GM18526 (cell line): ENCODE measurements around the gene PPP1R11.

Source experiments
- POLR2A ChIP-seq: IDR thresholded peaks from 3 replicates; pipeline ENCODE4 v1.6.1; 2011; ENCODE audit not compliant: insufficient read length; ENCODE audit errors: extremely low read depth

The PPP1R11 gene

GRCh38 chr6:30055513-30055912, 11.5 kb upstream of the PPP1R11 start:
- TF ChIP-seq POLR2A: no peak

DNA sequence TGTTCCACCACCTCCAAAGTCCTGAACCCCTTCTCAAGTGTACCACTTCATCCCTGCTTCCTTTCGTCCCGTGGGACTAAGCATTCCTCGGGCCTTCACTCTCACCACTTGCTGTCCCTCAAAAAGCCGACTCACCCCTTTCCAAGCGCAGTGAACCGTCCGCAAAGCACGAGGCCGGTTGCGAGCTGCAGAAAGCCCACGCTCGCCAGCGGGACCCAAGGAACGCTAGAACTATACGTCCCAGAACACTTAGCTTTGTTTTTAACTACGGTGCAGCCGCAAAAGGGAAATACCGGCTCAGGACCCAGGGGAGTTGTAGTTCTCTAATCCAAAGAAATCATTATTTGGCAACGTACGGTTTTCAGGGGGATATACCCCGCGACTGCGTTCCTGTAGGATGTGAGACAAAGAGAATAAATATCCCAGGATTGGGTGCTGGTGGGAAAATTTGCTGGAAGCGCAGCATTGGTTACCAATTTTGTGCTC, 6.3 kb upstream of the PPP1R11 start:
- no peak for TF ChIP-seq POLR2A

DNA sequence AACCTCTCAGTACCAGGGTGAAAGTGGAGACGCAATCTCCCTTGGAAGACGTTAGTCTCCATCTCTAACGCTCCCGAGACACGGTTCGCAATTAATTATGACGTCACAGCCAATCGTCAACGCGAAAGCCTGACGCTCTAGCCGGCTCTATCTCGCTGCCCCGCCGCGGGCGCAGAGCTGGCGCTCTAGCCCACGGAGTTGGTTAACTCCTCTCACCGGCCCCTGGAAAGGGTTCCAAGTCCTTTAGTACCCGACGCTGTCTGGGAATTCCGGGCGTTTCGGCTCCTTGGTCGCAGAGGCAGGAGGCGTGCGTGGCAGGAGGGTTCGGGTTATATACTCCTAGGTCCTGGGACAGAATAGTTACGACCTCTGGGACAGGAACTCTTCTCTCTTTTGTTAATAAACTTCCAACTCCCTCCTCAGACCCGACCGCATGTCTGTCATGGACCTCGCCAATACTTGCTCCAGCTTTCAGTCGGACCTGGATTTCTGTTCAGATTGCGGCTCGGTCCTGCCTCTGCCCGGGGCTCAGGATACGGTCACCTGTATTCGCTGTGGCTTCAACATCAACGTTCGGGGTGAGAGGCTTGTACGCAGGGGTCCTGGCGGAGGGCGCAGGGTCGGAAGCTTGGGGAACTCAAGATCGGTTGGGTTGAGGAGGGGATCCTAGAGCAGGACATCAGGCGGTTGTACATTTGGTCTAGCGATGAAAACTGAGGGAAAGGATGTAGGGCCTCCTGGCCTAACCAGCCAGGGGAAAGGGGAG, 5.7 kb upstream of the PPP1R11 start, which contains the start of gene POLR1H:
TSS of gene POLR1H (plus strand) at position 174 of the 766 bp plus-strand sequence. CDS start at position 434, 260 bp downstream.
- TF ChIP-seq POLR2A: peak; percentile 76

DNA sequence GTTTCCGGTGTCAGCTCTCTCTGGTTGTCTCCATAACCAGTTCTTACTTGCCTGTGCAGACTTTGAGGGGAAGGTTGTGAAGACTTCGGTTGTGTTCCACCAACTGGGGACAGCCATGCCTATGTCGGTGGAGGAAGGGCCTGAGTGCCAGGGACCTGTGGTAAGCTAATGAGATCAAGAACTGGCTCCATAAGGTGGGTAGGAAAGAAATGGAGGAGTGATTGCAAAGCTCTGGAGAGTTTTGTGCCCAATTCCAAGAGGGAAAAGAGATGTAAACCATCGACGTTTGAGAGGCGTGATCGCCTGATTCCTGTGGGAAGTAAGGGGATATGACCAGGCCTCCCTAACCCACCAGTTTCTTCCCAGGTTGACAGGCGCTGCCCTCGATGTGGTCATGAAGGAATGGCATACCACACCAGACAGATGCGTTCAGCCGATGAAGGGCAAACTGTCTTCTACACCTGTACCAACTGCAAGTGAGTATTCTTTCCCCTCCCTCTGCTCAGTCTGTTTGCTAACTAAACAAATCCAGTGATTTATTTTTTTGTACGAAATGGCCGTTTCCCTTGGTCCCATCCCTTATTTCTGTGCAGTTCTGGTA, 5.0 kb upstream of the PPP1R11 start:
- no peak for TF ChIP-seq POLR2A

DNA sequence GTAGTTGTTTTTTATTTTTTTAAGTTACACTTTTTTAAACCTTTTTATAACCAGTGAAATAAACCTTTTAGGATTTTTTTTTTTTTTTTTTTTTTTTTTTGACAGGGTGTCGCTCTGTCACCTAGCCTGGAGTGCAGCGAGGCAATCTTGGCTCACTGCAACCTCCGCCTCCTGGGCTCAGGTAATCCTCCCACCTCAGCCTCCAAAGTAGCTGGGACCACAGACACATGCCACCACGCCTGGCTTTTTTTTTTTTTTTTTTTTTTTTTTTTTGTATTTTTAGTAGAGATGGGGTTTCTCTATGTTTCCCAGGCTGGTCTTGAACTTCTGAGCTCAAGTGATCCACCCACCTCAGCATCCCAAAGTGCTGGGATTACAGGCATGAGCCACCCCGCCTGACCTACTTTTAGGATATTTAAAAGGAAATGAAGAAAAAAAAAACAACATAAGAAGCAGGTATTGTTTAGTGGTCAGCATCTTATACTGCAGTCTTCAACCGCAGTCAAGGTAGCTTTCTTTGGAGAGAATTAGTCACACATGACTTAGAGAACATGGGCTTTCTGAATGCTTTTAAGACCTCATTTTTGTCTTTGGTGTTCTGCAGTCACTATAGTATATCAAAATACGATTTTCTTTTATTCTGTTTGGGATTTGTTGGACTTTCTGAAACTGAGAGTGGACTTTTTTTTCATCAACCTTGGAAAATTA, 4.4 kb upstream of the PPP1R11 start:
- TF ChIP-seq POLR2A: no peak

DNA sequence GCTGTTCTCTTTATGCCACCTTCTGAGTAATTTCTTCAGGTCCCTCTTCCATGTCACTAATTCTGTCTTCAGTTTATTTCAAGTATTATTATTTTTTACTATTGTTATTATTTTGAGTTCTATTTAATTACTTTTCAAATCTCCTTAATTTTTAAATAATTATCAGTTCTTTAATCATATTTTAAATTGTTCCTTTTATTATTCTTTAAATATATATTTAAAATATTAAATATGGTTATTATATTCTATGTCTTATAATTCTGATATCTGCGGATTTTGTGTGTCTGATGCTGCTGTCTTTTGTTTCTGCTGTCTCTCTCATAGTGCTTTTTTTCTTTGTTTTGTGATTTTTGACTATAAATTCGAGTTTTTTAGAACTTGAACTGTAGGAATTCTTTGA, 3.7 kb upstream of the PPP1R11 start:
- no peak for TF ChIP-seq POLR2A

GRCh38 chr6:30066082-30066481, 916 bp upstream of the PPP1R11 start:
- no peak for TF ChIP-seq POLR2A

DNA sequence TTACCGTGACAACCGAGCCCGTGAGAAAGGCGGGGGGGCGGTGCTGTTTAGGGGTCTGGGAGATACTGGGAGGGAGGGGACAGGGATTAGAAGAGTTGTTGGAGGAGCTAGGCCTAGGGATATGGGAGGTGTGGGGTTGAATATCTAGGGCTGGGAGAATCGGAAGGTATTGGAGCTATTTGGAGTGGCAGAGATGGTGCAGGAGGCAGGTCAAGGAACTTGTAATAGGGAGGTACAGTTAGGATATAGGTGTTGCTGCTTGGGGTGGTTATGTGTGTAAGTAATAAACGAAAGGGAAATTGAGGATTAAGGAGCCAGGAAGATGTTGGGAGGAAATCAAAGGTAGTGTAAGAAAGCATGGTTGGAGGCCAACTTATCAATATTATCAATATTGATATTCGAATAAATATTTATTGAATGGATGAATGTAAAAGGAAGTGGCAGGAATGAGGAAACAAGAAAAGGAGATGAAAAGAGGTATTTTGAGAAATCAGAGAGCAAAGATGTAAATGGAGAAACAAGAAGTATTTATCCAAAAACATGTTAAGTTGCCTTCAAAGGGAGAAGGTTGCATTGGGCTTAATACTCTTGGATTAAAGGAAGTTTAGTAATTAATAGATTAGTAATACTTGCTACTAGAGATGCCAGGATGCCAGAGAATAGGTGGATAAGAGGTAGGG, 602 bp downstream of the PPP1R11 start:
- no peak for TF ChIP-seq POLR2A

- TF ChIP-seq POLR2A: no peak
Observed at GRCh38 chr6:30071081-30071818, 4.3 kb downstream of the PPP1R11 start.

DNA sequence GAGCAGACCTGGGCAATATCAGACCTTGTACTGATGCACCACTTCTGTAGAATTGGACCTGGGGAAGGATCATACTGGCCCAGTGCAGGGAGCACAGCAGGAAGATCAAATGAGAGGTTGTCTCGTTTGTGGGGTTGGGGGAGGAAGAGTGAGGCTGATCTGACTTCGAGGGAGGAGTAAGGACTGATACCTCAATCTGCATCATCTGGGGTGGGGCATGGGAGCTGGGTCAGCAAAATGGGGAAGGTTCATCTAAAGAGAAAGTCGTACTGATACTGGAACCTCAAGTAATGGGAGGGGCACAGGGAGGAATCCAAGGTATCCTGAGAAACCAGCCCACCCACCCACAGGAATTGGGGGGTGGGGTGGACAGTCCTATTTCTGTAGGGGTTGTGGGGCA, 4.9 kb downstream of the PPP1R11 start:
- TF ChIP-seq POLR2A: no peak

GRCh38 chr6:30073489-30074235, 6.7 kb downstream of the PPP1R11 start:
- no peak for TF ChIP-seq POLR2A

DNA sequence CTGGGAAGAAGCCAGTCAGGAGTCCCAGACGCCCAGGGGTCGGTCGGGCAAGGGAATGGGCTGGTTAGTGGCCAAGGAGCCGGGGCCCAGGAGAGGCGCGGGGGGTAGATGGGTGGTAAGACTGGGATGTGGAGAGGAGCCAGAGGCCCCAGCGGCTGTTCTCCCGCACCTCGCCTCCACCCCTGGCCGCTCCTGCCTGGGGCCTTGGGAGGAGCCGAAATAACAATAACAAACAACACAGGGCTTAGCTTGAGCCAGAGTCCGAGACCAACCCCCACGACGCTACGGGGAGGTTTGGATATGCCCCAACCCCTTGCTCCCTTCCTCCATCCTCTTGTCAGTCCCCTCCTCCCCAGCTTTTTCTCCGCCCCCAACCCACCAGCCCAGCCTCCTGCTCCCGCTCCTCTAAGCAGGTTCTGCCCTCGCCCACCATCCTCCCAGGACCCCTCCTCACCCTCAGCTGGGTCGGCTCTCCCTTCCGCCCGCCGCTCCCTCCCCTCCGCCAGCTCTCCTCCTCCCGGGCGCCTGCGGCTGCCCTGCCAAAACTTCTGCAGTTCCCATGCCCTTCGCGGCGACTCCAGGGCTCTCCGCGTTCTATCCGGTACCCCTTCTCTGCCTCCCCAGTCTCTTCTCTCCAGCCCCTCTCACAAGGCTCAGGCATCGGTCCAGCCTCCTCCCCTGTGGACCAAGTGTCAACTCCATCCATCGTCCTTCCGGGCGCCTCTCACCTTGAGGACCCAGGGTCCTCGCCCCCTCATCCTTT, 7.5 kb downstream of the PPP1R11 start:
- no peak for TF ChIP-seq POLR2A

DNA sequence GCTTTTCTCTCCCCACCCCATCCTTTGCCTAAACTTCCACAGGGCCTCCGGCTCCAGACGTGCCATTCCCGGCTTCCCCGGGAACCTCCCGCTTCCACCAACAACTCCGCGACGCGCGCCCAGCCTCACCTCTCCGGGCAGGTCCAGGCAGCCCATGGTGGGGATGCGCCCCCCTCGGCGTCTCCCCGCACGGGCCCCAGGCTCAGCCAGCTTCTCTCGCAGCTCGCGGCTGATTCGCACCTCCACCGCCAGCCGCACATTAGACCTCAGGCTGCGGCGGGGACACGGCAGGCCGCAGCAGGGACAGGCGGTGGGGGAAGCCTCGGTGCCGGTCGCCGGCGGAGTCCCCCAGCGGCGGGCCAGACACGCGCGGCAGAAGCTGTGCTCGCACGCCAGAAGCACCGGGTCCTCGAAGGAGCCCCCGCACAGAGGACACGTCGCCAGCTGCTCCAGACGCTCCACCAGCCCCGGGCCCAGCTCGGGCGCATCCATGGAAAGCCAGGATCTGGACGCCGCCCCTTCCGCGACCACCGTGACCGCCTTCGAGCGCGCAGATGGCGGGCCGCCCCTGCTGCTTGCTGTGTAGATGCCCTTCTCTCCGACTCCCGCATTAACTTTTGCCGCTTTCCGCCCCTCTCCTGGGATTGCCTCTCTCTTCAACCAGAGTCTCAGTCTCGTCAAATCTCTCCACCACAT, 8.2 kb downstream of the PPP1R11 start, which contains the start of gene RNF39:
TSS of gene RNF39 (minus strand) at position 676 of the 696 bp plus-strand sequence. CDS start at position 492, 184 bp downstream.
- no peak for TF ChIP-seq POLR2A
